K562 (cell line): ENCODE results near the gene SLC7A4. TPM values are rescaled to one million over a fixed set of nuclear protein-coding genes. Genes with fewer than 3 reads are reported as not detected.

ENCODE experiments used
- BDP1 ChIP-seq: IDR thresholded peaks from 3 replicates; pipeline ENCODE4 v1.6.1; 2011; ENCODE audit not compliant: insufficient read length, insufficient read depth
- MAFF ChIP-seq: IDR thresholded peaks from 2 replicates; pipeline ENCODE4 v1.6.1; 2012; ENCODE audit warnings: low read length, improper control_type of control experiment
- NFATC3 ChIP-seq: fragments of 450-650 bp; IDR thresholded peaks from 2 replicates; pipeline ENCODE4 v1.6.1; 2017; ENCODE audit warnings: mild to moderate bottlenecking
- NFYB ChIP-seq: IDR thresholded peaks from 2 replicates; pipeline ENCODE4 v1.6.1; 2011; ENCODE audit warnings: mild to moderate bottlenecking, moderate library complexity; ENCODE audit not compliant: insufficient read length; ENCODE audit errors: extremely low read depth
- RUNX1 ChIP-seq: sonication (generic); IDR thresholded peaks from 2 replicates; pipeline ENCODE4 v1.6.1; 2016; ENCODE audit warnings: antibody characterized with exemption, low read depth
- SRSF7 ChIP-seq: fragments of 200-400 bp; formaldehyde crosslinking; optimal IDR thresholded peaks from 2 replicates; pipeline ENCODE3; 2017; ENCODE audit warnings: mild to moderate bottlenecking, low read depth, low read length
- TCFL5 ChIP-seq: fragments of 250-450 bp; sonication (Bioruptor Pico); conservative IDR thresholded peaks from 2 replicates; pipeline ENCODE4 v1.6.1; 2021; ENCODE audit warnings: mild to moderate bottlenecking, moderate library complexity, matching md5 sums
- TRIM28 ChIP-seq: fragments of 450-650 bp; IDR thresholded peaks from 2 replicates; pipeline ENCODE4 v1.6.1; 2017
- polyA plus RNA-seq, 8 experiments: library from polyadenylated mRNA; depleted of rRNA in 4 of 8; stranded (reverse) in 5 of 8; unstranded in 3 of 8; fragments of >200 nt; fragmentation: Nextera tagmentation in 2 of 8; fragmentation: Illumina TruSeq in 1 of 8; extraction: Ambion mirVana in 2 of 8; extraction: Trizol in 1 of 8; gene quantifications; 2 replicates each; pipeline versions ENCODE4 v1.2.1 to v1.2.3, GENCODE V29; 2011 to 2014; ENCODE audit warnings: inconsistent platforms in 1 of 8, missing spikeins in 1 of 8
- total RNA-seq, 7 experiments: library from RNA; depleted of rRNA in 6 of 7; stranded (reverse); fragments of >200 nt in 6 of 7; fragmentation: Illumina TruSeq in 2 of 7; extraction: Trizol in 2 of 7; gene quantifications; 2 replicates each; pipeline versions ENCODE4 v1.2.1 to v1.2.3, GENCODE V29; 2011 to 2021; ENCODE audit warnings: low replicate concordance in 1 of 7
- TF ChIP-seq, protein P1 (sequence below): sonication (generic); formaldehyde crosslinking; IDR thresholded peaks from 2 replicates; pipeline ENCODE4 v1.8.0; 2023; ENCODE audit warnings: missing genetic modification reagents, mild to moderate bottlenecking, borderline replicate concordance
- TF ChIP-seq, protein P2 (sequence below): fragments of 450-650 bp; IDR thresholded peaks from 2 replicates; pipeline ENCODE4 v1.6.1; 2016; ENCODE audit warnings: mild to moderate bottlenecking
- TF ChIP-seq, protein P3 (sequence below): fragments of 450-650 bp; IDR thresholded peaks from 2 replicates; pipeline ENCODE4 v1.6.1; 2018; ENCODE audit warnings: mild to moderate bottlenecking, low read depth; ENCODE audit not compliant: partially characterized antibody
- TF ChIP-seq, protein P4 (sequence below): fragments of 250-450 bp; sonication (Bioruptor Pico); IDR thresholded peaks from 2 replicates; pipeline ENCODE4 v1.9.0; 2021; ENCODE audit warnings: mild to moderate bottlenecking, inconsistent platforms
- TF ChIP-seq, protein P5 (sequence below): fragments of 450-650 bp; formaldehyde crosslinking; conservative IDR thresholded peaks from 2 replicates; pipeline ENCODE4 v1.4.0; 2022; ENCODE audit warnings: mild to moderate bottlenecking, missing genetic modification characterization
- TF ChIP-seq, protein P6 (sequence below): fragments of 250-450 bp; sonication (Bioruptor Pico); IDR thresholded peaks from 2 replicates; pipeline ENCODE4 v1.5.0; 2021

Gene SLC7A4
- total and polyA plus RNA-seq, 9 of the 15 experiments (the other 6 are each of a cell fraction or from before 2014, with no cell fraction given), result not detected

DNA sequence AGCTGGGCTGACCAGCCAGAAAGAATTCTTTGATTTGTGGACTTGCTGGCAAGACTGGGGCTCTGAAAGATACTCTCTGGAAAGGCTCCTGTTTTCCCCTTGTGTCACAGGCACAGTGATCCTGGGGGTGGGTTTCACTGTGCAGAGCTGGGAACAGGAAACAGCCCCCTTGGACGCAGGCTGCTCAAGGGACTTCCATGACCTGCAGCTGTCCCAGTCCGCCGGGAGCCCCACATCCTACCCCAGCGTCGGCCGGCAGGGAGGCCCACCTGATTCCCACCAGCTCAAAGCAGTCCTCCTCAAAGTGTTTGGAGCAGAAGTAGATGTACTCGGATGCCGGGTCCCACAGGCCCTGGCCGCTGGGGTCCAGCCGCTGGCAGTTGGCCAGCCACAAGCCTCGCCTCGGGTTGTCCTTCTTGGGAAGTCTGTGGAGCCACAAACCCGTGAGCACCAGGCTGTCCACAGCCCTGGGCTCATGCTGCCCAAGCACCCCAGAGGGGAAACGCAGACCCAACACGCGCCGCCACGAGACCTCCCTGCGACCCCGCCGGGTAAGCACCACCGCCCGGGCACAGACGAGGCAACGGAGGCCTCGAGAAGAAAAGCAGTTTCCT is 31.3 kb downstream of the SLC7A4 start (continued):
- TF ChIP-seq NFATC3 (no peak), RUNX1 (no peak), MAFF (no peak), BDP1 (no peak), TRIM28 (no peak), SRSF7 (no peak), TCFL5 (CRISPR knock-in tag) (no peak), NFYB (no peak)
- TF ChIP-seq, protein P1, sequence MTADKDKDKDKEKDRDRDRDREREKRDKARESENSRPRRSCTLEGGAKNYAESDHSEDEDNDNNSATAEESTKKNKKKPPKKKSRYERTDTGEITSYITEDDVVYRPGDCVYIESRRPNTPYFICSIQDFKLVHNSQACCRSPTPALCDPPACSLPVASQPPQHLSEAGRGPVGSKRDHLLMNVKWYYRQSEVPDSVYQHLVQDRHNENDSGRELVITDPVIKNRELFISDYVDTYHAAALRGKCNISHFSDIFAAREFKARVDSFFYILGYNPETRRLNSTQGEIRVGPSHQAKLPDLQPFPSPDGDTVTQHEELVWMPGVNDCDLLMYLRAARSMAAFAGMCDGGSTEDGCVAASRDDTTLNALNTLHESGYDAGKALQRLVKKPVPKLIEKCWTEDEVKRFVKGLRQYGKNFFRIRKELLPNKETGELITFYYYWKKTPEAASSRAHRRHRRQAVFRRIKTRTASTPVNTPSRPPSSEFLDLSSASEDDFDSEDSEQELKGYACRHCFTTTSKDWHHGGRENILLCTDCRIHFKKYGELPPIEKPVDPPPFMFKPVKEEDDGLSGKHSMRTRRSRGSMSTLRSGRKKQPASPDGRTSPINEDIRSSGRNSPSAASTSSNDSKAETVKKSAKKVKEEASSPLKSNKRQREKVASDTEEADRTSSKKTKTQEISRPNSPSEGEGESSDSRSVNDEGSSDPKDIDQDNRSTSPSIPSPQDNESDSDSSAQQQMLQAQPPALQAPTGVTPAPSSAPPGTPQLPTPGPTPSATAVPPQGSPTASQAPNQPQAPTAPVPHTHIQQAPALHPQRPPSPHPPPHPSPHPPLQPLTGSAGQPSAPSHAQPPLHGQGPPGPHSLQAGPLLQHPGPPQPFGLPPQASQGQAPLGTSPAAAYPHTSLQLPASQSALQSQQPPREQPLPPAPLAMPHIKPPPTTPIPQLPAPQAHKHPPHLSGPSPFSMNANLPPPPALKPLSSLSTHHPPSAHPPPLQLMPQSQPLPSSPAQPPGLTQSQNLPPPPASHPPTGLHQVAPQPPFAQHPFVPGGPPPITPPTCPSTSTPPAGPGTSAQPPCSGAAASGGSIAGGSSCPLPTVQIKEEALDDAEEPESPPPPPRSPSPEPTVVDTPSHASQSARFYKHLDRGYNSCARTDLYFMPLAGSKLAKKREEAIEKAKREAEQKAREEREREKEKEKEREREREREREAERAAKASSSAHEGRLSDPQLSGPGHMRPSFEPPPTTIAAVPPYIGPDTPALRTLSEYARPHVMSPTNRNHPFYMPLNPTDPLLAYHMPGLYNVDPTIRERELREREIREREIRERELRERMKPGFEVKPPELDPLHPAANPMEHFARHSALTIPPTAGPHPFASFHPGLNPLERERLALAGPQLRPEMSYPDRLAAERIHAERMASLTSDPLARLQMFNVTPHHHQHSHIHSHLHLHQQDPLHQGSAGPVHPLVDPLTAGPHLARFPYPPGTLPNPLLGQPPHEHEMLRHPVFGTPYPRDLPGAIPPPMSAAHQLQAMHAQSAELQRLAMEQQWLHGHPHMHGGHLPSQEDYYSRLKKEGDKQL (CRISPR knock-in tag), result no peak
- TF ChIP-seq, protein P2, sequence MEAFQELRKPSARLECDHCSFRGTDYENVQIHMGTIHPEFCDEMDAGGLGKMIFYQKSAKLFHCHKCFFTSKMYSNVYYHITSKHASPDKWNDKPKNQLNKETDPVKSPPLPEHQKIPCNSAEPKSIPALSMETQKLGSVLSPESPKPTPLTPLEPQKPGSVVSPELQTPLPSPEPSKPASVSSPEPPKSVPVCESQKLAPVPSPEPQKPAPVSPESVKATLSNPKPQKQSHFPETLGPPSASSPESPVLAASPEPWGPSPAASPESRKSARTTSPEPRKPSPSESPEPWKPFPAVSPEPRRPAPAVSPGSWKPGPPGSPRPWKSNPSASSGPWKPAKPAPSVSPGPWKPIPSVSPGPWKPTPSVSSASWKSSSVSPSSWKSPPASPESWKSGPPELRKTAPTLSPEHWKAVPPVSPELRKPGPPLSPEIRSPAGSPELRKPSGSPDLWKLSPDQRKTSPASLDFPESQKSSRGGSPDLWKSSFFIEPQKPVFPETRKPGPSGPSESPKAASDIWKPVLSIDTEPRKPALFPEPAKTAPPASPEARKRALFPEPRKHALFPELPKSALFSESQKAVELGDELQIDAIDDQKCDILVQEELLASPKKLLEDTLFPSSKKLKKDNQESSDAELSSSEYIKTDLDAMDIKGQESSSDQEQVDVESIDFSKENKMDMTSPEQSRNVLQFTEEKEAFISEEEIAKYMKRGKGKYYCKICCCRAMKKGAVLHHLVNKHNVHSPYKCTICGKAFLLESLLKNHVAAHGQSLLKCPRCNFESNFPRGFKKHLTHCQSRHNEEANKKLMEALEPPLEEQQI, result no peak
- TF ChIP-seq, protein P3, sequence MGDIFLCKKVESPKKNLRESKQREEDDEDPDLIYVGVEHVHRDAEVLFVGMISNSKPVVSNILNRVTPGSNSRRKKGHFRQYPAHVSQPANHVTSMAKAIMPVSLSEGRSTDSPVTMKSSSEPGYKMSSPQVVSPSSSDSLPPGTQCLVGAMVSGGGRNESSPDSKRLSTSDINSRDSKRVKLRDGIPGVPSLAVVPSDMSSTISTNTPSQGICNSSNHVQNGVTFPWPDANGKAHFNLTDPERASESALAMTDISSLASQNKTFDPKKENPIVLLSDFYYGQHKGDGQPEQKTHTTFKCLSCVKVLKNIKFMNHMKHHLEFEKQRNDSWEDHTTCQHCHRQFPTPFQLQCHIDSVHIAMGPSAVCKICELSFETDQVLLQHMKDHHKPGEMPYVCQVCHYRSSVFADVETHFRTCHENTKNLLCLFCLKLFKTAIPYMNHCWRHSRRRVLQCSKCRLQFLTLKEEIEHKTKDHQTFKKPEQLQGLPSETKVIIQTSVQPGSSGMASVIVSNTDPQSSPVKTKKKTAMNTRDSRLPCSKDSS, result no peak
- TF ChIP-seq, protein P4, sequence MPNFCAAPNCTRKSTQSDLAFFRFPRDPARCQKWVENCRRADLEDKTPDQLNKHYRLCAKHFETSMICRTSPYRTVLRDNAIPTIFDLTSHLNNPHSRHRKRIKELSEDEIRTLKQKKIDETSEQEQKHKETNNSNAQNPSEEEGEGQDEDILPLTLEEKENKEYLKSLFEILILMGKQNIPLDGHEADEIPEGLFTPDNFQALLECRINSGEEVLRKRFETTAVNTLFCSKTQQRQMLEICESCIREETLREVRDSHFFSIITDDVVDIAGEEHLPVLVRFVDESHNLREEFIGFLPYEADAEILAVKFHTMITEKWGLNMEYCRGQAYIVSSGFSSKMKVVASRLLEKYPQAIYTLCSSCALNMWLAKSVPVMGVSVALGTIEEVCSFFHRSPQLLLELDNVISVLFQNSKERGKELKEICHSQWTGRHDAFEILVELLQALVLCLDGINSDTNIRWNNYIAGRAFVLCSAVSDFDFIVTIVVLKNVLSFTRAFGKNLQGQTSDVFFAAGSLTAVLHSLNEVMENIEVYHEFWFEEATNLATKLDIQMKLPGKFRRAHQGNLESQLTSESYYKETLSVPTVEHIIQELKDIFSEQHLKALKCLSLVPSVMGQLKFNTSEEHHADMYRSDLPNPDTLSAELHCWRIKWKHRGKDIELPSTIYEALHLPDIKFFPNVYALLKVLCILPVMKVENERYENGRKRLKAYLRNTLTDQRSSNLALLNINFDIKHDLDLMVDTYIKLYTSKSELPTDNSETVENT (CRISPR knock-in tag), result peak; percentile 61; the same call in 1 of the 2 replicates
- TF ChIP-seq, protein P5, sequence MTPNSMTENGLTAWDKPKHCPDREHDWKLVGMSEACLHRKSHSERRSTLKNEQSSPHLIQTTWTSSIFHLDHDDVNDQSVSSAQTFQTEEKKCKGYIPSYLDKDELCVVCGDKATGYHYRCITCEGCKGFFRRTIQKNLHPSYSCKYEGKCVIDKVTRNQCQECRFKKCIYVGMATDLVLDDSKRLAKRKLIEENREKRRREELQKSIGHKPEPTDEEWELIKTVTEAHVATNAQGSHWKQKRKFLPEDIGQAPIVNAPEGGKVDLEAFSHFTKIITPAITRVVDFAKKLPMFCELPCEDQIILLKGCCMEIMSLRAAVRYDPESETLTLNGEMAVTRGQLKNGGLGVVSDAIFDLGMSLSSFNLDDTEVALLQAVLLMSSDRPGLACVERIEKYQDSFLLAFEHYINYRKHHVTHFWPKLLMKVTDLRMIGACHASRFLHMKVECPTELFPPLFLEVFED, result peak; percentile 48; the same call in 1 of the 2 replicates
- TF ChIP-seq, protein P6, sequence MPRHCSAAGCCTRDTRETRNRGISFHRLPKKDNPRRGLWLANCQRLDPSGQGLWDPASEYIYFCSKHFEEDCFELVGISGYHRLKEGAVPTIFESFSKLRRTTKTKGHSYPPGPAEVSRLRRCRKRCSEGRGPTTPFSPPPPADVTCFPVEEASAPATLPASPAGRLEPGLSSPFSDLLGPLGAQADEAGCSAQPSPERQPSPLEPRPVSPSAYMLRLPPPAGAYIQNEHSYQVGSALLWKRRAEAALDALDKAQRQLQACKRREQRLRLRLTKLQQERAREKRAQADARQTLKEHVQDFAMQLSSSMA, result no peak
